Calu3 (cell line): Measurements from ENCODE around the gene TRIM4. TPM values are rescaled to one million over a fixed set of nuclear protein-coding genes. Genes with fewer than 3 reads are reported as not detected.

Experiments used
- BruUV-seq: library from RNA; stranded (reverse); fragments of 400-500 nt; replicated peaks from 2 replicates; lab custom pipeline; 2021; lab: Mats Ljungman, UMichigan
- CTCF ChIA-PET: fragments of 300-600 bp; sonication (Branson Sonifier 250); formaldehyde crosslinking; loops from one replicate; lab custom pipeline; 2022; ENCODE audit warnings: antibody characterized with exemption; lab: Charles Lee
- DNase-seq: peaks from one replicate; pipeline ENCODE4 v3.0.0; 2022
- H3K27ac Mint-ChIP-seq: one replicate; pipeline ENCODE4 v1.8.0; 2022; ENCODE audit warnings: mixed read lengths; ENCODE audit not compliant: unreplicated experiment
- H3K27me3 Mint-ChIP-seq: one replicate; pipeline ENCODE4 v1.8.0; 2022; ENCODE audit warnings: mixed read lengths; ENCODE audit not compliant: unreplicated experiment
- H3K36me3 Mint-ChIP-seq: one replicate; pipeline ENCODE4 v1.8.0; 2022; ENCODE audit warnings: mild to moderate bottlenecking, moderate library complexity, mixed read lengths; ENCODE audit not compliant: insufficient read depth, unreplicated experiment
- H3K4me1 Mint-ChIP-seq: one replicate; pipeline ENCODE4 v1.8.0; 2022; ENCODE audit warnings: mild to moderate bottlenecking, low read depth, mixed read lengths; ENCODE audit not compliant: unreplicated experiment
- H3K4me3 Mint-ChIP-seq: one replicate; pipeline ENCODE4 v1.8.0; 2022; ENCODE audit warnings: mild to moderate bottlenecking, low read depth, moderate library complexity, mixed read lengths; ENCODE audit not compliant: unreplicated experiment
- H3K9me3 Mint-ChIP-seq: one replicate; pipeline ENCODE4 v1.8.0; 2022; ENCODE audit warnings: low read depth, mixed read lengths; ENCODE audit not compliant: unreplicated experiment
- intact Hi-C: fragments of 100-400 bp; cut with micrococcal nuclease; formaldehyde crosslinking; loops from one replicate; pipeline ENCODE4 v1.10.0; 2022; ENCODE audit not compliant: unreplicated experiment
- total RNA-seq: library from RNA; stranded (reverse); gene quantifications from 2 replicates; pipeline ENCODE4 v1.2.3, GENCODE V29; 2022
- TF ChIP-seq, protein P1 (sequence below): fragments of 200-600 bp; IDR thresholded peaks from one replicate; pipeline ENCODE4 v1.8.0; 2022; ENCODE audit warnings: antibody characterized with exemption; ENCODE audit not compliant: unreplicated experiment

The TRIM4 gene
- total RNA-seq, 1 experiment from 2014 or later: 16.9 TPM

DNA sequence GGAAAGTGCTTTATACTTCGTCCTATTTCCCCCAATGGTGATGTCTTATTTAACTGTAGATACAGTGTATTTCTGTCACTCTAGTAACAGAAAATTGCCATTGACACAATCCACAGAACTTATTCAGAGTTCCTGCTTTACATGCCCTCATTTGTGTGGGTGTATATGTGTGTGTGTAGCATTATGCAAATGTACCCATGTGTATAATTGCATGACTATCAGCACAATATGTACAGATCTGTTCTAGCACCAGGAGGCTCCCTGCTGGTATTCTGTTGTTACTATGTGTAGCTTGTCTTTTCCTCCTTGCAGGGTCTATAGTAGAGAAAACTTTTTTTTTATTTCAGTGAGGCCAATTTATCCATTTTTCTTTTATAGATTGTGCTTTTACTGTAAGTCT, 75.0 kb downstream of the TRIM4 start:
- TF ChIP-seq, protein P1, sequence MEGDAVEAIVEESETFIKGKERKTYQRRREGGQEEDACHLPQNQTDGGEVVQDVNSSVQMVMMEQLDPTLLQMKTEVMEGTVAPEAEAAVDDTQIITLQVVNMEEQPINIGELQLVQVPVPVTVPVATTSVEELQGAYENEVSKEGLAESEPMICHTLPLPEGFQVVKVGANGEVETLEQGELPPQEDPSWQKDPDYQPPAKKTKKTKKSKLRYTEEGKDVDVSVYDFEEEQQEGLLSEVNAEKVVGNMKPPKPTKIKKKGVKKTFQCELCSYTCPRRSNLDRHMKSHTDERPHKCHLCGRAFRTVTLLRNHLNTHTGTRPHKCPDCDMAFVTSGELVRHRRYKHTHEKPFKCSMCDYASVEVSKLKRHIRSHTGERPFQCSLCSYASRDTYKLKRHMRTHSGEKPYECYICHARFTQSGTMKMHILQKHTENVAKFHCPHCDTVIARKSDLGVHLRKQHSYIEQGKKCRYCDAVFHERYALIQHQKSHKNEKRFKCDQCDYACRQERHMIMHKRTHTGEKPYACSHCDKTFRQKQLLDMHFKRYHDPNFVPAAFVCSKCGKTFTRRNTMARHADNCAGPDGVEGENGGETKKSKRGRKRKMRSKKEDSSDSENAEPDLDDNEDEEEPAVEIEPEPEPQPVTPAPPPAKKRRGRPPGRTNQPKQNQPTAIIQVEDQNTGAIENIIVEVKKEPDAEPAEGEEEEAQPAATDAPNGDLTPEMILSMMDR: no peak
- BruUV-seq: no TSS peak
- H3K4me3 Mint-ChIP-seq: no peak overlapping the region
- peaks cover 8% of the 10 kb centered on the region for H3K4me1 Mint-ChIP-seq
- H3K9me3 Mint-ChIP-seq: no peaks in the 10 kb centered on the region
- H3K27ac Mint-ChIP-seq: no peak overlapping the region
- CTCF ChIA-PET: no interaction called here
- intact Hi-C loops: no loop called here
- no peaks in the 10 kb centered on the region for H3K27me3 Mint-ChIP-seq
- no peaks in the 10 kb centered on the region for H3K36me3 Mint-ChIP-seq
- no peak for DNase-seq

DNA sequence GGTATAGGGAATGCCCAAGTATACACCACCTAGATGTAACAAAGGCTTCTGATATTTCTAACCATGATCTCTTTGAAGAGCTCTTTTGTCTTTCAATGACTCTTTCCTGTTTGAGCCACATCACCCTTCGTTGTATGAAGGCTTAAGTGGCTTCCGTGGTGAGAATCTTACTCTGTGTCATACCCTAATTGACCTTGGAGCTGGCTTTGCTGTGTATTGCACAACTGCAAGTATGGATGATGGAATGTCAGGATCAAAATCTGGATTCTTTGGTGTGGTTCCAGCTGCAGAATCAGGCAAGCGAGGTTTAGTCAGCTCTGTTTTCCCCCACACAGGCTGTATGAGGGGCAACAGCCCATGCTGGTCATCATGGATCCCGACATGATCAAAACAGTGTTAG, 75.5 kb downstream of the TRIM4 start:
- CTCF ChIA-PET: no interaction called here
- intact Hi-C loops: no loop called here

DNA sequence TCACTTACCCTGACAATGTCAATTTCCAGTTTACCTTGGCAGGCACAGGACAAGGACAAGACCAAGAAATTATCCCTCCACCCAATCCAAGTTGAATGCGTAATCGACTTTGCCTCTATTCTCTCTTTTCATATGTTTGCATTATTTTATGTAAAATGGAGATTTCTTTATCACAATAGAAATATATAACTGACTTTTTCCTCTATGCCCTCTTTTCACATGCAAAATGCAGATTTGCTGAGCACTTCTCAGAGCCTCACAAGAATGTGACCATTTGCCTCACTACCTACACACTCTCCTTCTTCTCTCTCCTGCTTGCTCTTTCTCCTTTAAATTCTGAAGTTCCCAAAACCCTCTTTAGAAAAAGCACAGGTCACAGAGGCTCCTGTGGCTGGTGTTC, 76.4 kb downstream of the TRIM4 start:
- Mint-ChIP-seq H3K36me3 (no peaks in the 10 kb centered on the region), H3K4me3 (no peak overlapping the region), H3K27ac (no peak overlapping the region), H3K4me1 (peaks cover 11% of the 10 kb centered on the region), H3K27me3 (no peaks in the 10 kb centered on the region), H3K9me3 (no peaks in the 10 kb centered on the region)
- CTCF ChIA-PET: no interaction called here
- BruUV-seq: no TSS peak
- TF ChIP-seq, protein P1: no peak
- intact Hi-C loops: no loop called here
- no peak for DNase-seq

More for the DNA sequence above, 75.5 kb downstream of the TRIM4 start:
- Mint-ChIP-seq H3K27me3 (no peaks in the 10 kb centered on the region), H3K36me3 (no peaks in the 10 kb centered on the region), H3K4me1 (peaks cover 11% of the 10 kb centered on the region), H3K9me3 (no peaks in the 10 kb centered on the region), H3K27ac (no peak overlapping the region), H3K4me3 (no peak overlapping the region)
- BruUV-seq: no TSS peak
- TF ChIP-seq, protein P1: no peak
- no peak for DNase-seq

Other genes starting within 250 kb of the TRIM4 start
- gene CYP3A5, start 239.5 kb downstream of the TRIM4 start, total RNA-seq: 44.9 and 70.7 TPM in 2 replicates
- gene CYP3A7, start 184.3 kb downstream of the TRIM4 start, total RNA-seq: 0.71 and 0.86 TPM in 2 replicates
- gene CYP3A4, start 135.3 kb downstream of the TRIM4 start, total RNA-seq: 0.15 TPM in 1 of 2 replicates, not detected in the other
- not detected in 2 replicates for gene CYP3A43, start 91.5 kb downstream of the TRIM4 start, total RNA-seq
- 0.47 TPM in 1 of 2 replicates, not detected in the other for gene OR2AE1, start 42.5 kb downstream of the TRIM4 start, total RNA-seq
- gene GJC3, start 10.1 kb upstream of the TRIM4 start, total RNA-seq: not detected in 2 replicates
- 15.4 and 25.6 TPM in 2 replicates for gene AZGP1, start 56.5 kb upstream of the TRIM4 start, total RNA-seq
- 56.6 and 60.0 TPM in 2 replicates for gene ZKSCAN1, start 96.1 kb upstream of the TRIM4 start, total RNA-seq
- 5.5 and 5.7 TPM in 2 replicates for gene ZSCAN21, start 130.2 kb upstream of the TRIM4 start, total RNA-seq
- 26.7 TPM in 2 replicates for gene ZNF3, start 162.2 kb upstream of the TRIM4 start, total RNA-seq
- gene COPS6, start 169.4 kb upstream of the TRIM4 start, total RNA-seq: 97.1 and 110 TPM in 2 replicates
- gene MCM7, start 181.9 kb upstream of the TRIM4 start, total RNA-seq: 122 and 125 TPM in 2 replicates
- 12.1 and 13.9 TPM in 2 replicates for gene AP4M1, start 182.1 kb upstream of the TRIM4 start, total RNA-seq
- 50.5 and 50.8 TPM in 2 replicates for gene TAF6, start 199.8 kb upstream of the TRIM4 start, total RNA-seq
- 5.6 and 5.9 TPM in 2 replicates for gene CNPY4, start 200.1 kb upstream of the TRIM4 start, total RNA-seq
- gene MBLAC1, start 207.4 kb upstream of the TRIM4 start, total RNA-seq: 1.2 TPM in 2 replicates
- gene LAMTOR4, start 229.4 kb upstream of the TRIM4 start, total RNA-seq: 43.6 and 56.6 TPM in 2 replicates
- 17.4 and 17.5 TPM in 2 replicates for gene TRAPPC14, start 239.2 kb upstream of the TRIM4 start, total RNA-seq
- gene GAL3ST4, start 249.1 kb upstream of the TRIM4 start, total RNA-seq: 0.14 TPM in 1 of 2 replicates, not detected in the other